Lower leg skin (tissue), 3 donors: ENCODE results near the gene FBXW8.

Experiments
- POLR2A ChIP-seq, 2 donors: fragments of 450-650 bp; IDR thresholded peaks; one replicate each; pipeline ENCODE4 v1.6.1; 2016 to 2017; ENCODE audit warnings: antibody characterized with exemption in 2 of 2, mild to moderate bottlenecking in 1 of 2, moderate library complexity in 1 of 2
- TF ChIP-seq, protein P1 (sequence below), 3 donors: fragments of 450-650 bp; IDR thresholded peaks; one replicate each; pipeline ENCODE4 v1.5.1; 2016; ENCODE audit warnings: antibody characterized with exemption in 3 of 3, mild to moderate bottlenecking in 3 of 3, moderate library complexity in 2 of 3

DNA sequence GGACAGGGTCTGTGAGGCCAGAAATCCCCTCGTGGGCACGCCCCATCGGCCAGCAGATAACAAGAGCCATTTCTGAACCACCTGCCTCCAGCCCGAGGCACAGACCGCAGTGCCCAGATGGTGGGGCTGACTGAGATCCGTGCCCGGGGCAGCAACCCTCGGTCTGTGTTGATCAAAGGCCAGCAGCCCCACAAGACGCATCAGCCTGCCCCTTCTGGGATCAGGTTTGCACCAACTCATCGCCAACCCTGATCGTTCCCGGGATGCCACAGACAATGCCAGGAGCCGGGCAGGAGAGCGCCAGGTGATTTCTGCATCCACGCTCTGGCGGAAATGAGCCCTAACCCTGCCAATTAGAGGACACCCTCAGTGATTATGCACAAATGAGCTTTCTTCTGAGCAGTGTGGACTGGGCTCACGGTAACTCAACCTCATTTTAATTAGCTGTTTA is 124.0 kb downstream of the FBXW8 start:
- TF ChIP-seq, protein P1, sequence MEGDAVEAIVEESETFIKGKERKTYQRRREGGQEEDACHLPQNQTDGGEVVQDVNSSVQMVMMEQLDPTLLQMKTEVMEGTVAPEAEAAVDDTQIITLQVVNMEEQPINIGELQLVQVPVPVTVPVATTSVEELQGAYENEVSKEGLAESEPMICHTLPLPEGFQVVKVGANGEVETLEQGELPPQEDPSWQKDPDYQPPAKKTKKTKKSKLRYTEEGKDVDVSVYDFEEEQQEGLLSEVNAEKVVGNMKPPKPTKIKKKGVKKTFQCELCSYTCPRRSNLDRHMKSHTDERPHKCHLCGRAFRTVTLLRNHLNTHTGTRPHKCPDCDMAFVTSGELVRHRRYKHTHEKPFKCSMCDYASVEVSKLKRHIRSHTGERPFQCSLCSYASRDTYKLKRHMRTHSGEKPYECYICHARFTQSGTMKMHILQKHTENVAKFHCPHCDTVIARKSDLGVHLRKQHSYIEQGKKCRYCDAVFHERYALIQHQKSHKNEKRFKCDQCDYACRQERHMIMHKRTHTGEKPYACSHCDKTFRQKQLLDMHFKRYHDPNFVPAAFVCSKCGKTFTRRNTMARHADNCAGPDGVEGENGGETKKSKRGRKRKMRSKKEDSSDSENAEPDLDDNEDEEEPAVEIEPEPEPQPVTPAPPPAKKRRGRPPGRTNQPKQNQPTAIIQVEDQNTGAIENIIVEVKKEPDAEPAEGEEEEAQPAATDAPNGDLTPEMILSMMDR (IDR thresholded peaks at IDR 0.05), result no peak
- TF ChIP-seq POLR2A (IDR thresholded peaks at IDR 0.05), result no peak
